NCI-H524 (cell line): Measurements from ENCODE around the gene ETV2.
"Not testable (repeated sequence)": the region's sequence is repeated elsewhere in the genome, so short reads cannot be mapped to it uniquely, and the experiment has no call there.

Experiments
- DNase-seq, 2 experiments: peaks; one replicate each; lab custom pipeline; 2025; lab: John Stamatoyannopoulos, UW

The ETV2 gene

DNA sequence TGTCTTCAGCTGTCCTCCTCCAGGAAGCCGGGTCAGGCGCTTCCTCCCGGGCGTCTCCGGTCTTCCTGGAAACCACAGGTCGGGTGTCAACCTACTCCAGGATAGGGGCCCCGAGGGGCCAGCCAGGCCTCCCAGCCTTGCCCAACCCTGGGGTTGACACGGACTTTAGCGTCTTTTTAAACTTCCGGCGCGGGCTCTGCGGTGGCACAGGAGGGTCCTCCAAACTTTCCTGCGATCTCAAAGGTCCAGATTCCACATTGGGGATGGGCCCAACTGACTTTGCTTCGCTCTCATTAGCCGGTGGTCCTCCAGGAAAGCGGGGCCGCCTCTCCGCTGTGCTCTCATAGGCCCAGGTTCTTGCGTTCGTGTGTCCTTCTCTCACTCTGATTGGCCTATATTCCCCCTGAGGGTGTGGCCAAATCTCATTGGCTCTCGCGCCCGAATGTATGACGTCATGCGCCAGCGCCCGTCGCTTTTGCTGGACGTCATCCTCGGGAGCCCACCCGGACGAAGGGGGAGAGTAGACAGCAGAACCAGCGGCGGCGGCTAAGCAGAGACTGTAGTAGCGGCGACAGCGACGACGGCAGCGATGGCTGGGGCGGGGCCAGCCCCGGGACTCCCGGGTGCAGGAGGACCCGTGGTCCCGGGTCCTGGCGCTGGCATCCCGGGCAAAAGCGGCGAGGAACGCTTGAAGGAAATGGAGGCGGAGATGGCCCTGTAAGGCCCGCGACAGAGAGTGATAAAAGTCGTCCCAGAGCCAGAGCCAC lies 12.8 kb upstream of the ETV2 start, which contains the start of gene RBM42:
TSS of gene RBM42 (plus strand) at position 472 of the 767 bp plus-strand sequence. CDS start at position 590, 118 bp downstream.
- DNase-seq = peak; percentile 99 to 100

DNA sequence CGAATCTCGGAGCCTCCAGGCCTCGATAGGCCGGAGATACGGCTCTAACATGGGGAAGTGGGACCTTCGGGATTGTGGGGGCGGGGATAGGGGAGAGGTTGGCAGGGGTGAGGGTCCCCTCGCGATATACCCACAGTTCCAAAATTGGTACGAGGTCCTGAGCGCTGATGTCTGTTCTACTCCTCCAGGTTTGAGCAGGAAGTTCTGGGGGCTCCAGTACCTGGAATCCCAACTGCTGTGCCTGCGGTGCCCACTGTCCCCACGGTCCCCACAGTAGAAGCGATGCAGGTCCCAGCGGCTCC lies 12.3 kb upstream of the ETV2 start:
- no peak for DNase-seq

DNA sequence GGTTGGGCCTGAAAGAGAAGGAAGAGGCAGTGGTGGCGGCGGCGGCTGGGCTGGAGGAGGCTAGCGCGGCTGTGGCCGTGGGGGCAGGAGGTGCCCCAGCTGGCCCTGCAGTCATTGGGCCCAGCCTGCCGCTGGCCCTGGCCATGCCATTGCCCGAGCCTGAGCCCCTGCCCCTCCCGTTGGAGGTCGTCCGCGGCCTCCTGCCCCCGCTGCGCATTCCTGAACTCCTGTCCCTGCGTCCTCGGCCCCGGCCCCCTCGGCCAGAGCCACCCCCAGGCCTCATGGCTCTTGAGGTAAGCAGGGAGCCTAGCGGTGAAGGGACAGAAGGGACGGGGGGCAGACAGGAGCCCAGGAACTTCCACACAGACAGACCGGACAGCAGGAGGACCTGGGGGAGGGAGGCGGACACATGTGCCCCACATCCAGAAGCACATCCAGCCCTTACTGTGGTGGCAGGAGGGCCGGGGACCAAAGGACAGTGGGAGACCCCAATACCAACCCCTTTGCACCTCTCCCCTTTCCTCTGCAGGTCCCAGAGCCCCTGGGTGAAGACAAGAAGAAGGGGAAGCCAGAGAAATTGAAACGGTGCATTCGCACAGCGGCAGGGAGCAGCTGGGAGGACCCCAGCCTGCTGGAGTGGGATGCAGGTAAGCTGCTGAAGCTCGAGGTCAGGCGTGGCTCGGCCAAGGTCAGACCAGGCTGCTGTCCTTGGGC lies 7.7 kb upstream of the ETV2 start:
- DNase-seq = no peak

DNA sequence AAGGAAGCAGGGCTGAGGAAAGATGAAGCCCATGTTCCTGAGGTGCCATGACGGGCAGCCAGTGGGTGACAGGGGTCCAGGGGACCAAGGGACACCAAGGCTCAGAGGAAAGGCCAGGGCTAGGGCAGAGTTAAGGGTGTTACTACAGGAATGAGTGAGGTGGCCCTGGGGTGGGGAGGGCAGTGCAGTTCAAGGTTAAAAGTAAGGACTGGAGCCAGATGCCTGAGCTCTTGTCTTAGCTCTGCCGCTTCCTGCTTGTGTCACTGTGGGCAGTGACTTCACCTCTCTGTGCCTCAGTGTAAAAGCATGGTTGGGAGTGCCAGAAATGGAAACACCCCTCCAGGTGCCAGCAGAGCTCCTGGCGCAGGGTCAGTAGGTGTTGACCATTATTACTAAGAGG lies 4.9 kb upstream of the ETV2 start:
- DNase-seq = no peak

DNA sequence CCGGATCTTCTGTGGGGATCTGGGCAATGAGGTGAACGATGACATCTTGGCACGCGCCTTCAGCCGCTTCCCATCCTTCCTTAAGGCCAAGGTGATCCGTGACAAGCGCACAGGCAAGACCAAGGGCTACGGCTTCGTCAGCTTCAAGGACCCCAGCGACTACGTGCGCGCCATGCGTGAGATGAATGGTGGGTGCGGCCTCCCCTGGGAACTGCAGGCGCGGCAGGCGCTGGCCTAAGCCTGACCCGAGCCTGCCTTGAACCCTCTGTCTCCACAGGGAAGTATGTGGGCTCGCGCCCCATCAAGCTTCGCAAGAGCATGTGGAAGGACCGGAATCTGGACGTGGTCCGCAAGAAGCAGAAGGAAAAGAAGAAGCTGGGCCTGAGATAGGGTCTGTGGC lies 4.4 kb upstream of the ETV2 start:
- no peak for DNase-seq

DNA sequence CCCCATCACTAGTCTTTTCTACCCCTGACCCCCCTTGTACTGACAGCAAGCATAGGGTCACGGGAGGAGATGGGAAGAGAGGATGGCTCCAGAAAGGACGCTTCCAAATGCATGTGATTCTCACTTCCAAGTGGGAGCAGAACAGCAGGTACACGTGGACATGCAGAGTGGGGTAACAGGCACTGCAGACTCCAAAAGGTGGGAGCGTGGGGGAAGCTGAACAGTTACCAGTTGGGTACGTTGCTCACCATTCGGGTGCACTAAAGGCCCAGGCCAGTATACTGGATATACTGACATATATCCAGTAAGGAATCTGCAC lies 2.3 kb upstream of the ETV2 start:
- DNase-seq = peak in 1 of 2 experiments; percentile 45

DNA sequence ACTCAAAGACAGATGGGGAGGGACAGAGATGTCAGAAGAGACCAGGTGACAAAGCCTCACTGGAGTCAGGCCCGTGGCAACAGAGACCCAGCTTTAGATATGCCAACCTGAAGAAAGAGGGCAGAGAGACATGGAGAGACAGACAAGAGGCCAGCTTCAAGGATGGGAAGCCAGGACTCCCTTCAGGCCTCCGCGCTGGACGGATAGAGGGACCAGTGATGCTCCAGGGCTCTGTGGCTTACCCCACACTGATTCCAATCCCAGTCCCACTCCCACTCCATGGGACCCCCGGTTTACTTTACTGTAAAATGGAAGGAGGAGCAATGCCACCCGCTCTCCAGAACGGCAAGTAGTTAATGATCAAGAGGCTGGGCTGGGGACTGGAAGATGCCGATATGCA lies 1.7 kb upstream of the ETV2 start:
- no peak for DNase-seq

DNA sequence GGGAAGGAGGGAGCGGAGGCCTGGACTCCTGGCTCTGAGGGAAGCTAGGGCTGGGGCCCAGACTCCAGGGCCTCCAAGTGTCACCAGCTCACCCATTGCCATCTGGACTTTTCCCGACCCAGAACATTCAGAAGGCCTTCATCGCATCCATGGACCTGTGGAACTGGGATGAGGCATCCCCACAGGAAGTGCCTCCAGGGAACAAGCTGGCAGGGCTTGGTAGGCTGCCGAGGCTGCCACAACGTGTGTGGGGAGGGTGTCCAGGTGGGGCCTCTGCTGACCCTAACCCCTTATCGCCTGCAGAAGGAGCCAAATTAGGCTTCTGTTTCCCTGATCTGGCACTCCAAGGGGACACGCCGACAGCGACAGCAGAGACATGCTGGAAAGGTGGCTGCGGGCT lies 767 bp downstream of the ETV2 start:
- no peak for DNase-seq

DNA sequence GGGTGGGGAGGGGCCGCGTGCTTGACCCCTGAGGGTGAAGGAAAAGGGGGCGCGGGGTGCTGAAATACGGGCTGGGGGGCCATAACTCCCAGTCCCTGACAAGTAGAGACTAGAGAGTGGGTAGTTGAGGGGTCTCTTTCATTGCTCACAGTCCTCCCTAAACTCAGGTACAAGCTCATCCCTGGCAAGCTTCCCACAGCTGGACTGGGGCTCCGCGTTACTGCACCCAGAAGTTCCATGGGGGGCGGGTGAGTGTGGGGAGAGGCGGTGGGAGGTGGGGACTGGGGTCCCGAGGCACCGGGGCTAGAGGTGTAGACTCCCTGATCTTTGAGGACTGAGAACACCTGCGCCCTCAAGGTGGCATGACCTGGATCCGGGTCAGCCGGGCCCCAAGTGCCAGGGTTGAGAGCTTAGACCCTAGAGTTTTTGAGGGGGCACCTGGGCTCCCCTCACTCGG lies 1.3 kb downstream of the ETV2 start:
- no peak for DNase-seq

DNA sequence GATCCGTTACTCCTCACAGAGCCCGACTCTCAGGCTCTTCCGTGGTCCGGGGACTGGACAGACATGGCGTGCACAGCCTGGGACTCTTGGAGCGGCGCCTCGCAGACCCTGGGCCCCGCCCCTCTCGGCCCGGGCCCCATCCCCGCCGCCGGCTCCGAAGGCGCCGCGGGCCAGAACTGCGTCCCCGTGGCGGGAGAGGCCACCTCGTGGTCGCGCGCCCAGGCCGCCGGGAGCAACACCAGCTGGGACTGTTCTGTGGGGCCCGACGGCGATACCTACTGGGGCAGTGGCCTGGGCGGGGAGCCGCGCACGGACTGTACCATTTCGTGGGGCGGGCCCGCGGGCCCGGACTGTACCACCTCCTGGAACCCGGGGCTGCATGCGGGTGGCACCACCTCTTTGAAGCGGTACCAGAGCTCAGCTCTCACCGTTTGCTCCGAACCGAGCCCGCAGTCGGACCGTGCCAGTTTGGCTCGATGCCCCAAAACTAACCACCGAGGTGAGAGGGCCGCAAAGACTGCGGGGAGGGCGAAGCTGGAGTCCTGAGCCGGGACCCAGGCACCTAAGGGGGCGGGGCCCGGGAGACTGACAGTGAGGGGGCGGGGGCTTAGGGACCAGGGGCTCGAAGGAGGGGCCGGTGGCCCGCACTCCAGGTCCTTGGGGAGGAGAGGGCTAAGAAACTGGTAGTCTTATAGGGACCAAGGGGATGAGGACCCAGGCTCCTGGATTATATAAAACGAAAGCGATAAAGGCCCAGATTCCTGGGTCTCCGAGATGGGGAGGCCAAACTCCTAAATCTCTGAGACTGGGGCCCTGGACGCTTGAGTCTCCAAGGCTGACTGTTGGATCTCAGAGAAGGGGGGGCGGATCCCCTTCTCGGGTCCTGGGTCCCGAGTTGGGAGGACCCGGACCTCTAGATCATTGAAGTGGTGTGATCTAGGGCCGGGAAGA lies 2.0 kb downstream of the ETV2 start:
- peak; percentile 88 to 94 for DNase-seq

DNA sequence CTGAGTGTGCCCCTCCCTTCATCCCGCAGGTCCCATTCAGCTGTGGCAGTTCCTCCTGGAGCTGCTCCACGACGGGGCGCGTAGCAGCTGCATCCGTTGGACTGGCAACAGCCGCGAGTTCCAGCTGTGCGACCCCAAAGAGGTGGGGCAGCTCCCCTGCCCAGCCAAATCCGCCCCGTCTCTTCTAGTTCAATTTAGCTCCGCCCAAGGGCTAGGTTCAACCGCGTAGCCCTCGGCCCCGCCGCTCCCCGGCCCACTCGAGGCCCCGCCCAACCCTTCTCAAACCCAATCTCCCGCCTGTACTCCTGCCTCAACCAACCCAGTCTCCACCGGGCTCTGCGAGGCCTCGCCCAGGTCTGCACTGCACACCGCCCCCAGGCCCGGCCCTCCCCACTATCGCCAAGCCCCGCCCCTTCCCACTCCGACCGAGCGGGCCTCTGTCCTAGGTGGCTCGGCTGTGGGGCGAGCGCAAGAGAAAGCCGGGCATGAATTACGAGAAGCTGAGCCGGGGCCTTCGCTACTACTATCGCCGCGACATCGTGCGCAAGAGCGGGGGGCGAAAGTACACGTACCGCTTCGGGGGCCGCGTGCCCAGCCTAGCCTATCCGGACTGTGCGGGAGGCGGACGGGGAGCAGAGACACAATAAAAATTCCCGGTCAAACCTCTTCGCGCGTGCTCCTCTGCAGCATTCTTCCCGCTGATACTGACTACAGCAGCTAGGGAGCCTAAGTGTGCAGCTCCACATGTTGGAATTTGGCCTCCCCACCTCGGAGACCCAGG lies 2.9 kb downstream of the ETV2 start:
- DNase-seq = peak; percentile 77 to 84

DNA sequence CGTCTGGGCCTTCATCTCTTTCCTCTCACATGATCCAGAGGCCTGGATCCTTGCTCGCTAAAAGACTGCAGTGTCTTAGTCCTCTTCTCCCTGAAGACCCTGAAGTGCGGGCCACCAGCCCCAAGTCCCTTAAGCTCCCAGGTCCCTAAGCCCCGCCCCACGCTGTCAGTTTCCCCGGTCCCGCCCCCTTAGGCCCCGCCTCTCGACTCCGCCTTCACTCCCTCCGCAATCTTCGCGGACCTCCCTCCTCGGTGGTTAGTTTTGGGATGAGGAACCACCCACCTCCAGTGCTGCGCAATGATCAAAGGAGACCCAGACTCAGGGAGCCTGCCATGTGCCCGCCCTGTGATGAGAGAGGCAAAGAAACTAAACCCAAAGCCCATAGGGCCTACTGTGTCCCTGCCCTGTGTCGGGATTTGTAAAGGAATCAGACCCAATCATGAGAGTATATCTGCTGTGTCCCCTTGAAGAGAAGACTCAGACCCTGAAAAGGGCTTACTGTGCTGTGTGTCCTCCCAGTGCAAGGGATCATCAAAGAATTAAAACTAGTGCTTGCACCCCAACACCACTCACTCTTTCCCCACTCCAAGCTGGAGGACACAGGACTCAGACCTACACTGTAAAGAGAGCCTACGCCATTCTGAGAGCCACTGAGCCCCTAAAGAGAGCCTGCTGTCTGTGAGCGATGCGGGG lies 3.6 kb downstream of the ETV2 start:
- peak in 1 of 2 experiments; percentile 34 for DNase-seq

DNA sequence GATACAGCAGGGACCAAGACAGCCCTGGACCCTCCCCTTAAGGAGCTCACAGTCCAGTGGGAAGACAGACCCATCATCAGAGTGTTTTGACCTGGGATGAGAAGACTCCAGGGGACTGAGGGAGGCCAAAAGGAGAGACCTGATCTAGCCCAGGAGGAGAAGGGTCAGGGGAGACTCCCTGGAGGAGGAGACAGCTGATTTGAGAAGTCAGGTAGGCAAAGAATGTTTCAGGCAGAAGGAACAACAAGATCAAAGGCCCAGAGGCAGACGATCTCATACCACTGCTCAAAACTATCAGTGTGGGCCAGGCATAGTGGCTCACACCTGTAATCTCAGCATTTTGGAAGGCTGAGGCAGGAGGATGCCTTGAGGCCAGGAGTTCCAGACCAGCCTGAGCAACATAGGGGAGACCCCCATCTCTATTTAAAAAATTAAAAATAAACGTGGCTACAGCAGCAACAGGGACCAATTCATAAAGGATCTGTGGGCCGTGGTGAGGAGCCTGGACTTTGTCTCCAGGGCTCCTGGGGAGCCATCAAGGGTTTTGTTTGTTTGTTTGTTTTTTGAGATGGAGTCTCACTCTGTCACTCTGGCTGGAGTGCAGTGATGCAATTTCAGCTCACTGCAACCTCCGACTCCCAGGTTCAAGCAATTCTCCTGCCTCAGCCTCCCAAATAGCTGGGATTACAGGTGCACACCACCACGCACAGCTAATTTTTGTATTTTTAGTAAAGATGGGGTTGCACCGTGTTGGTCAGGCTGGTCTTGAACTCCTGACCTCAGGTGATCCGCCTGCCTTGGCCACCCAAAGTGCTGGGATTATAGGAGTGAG lies 4.4 kb downstream of the ETV2 start:
- no peak for DNase-seq

DNA sequence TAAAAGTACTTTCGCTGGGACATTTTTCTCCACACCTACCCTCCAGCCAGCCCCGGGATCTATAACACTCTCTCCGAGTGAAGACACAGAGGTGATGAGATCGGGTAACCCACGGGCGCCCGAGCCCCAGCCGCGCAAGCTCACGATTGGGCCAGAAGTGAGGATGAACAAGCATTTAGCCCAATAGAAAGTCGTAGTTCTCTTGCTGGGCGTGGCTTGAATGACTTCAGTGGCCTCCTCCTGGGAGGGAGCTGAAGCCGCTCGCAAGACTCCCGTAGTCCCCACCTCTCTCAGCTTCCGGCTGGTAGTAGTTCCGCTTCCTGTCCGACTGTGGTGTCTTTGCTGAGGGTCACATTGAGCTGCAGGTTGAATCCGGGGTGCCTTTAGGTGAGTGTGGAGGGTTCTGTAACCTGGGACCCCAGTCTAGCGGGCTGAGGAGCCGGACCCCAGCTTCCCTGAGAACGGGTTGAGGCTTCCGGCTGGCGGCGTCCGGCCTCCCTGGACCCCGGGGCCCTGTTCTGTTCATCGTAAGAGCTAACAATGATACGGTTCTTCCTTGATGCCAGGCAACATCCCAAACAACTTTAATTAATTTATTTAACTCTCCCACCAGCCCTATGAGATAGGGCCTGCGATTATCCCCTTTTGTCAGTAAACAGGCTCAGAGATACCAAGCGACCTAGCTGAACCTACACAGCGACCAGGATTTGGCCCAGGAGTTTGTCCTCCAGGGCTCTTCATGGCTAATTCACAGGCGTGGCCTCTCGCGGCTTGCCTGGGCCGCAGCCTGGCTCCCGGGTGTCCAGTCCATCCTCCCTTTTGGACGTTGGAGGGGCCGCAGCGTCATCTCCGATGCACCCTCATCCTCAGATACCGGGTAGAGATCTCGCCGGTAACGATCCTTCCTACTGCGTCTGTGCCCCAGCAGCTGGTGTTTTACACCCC lies 6.7 kb downstream of the ETV2 start, which contains the start of gene COX6B1:
TSS of gene COX6B1 (plus strand) at position 307 of the 945 bp plus-strand sequence. CDS start 2,921 bp downstream, outside the sequence.
- peak; percentile 98 to 99 for DNase-seq

DNA sequence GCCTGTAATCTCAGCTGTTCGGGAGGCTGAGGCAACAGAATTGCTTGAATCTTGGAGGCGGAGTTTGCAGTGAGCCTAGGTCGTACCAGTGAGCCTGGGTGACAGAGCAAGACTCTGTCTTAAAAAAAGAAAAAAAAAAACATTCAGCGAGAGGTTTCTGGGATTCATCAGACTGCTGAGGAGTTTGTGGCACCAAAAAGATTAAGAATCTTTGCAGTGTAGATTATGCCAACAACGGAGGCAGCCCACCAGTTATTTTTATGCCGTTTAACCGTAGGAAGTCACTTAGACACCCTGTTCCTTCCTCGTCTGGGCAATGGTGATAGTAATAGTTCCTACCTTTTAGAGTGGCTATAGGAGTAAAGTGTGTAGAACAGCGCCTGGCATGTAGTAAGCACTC lies 9.0 kb downstream of the ETV2 start:
- no peak for DNase-seq

DNA sequence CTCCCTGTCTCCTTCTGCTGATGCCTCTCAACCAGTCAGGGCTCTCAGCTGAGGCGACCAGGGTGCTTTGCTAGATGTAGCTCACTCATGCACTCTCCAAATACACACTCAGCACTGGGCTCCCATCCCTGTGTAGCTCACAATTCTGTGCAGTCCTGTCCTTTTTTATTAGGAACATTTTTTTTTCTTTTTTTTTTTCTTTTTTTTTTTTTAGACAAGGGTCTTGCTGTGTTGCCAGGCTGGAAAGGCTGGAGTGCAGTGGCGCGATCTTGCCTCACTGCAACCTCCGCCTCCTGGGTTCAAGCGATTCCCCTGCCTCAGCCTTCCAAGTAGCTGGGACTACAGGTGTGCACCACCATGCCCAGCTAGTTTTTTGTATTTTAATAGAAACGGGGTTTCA lies 13.3 kb downstream of the ETV2 start:
- not testable (repeated sequence) for DNase-seq

DNA sequence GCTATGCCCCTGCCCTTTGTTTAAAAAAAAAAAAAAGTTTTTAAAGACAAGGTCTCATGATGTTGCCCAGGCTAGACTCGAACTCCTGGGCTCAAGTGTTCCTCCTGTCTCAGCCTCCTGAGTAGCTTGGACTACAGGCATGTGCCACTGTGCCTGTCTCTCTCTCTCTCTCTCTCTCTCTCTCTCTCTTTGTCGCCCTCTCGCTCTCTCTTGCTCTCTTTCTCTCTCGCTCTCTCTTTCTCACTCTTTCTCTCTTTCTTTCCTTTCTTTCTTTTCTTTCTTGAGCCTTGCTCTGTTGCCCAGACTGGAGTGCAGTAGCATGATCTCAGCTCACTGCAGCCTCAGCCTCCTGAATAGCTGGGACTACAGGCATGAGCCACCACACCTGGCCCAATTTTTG lies 14.1 kb downstream of the ETV2 start:
- no peak for DNase-seq

DNA sequence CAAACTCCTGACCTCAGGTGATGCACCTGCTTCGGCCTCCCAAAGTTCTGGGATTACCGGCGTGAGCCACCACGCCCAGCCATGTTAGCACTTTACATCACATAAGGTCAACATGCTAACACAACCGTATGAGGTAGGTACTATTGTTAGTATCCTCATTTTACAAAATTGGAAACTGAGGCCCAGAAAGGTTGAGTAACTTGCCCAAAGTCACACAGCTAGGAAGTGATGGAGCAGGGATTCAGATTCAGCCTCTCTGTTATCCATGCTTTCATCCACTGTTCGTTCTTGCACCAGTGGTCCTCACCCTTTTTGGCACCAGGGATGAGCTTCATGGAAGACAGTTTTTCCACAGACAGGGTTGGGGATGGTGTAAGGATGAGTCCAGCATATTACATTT lies 15.2 kb downstream of the ETV2 start:
- DNase-seq = no peak
